GM11168 (cell line): ENCODE data around the gene ARHGEF12.

Experiments used
- in situ Hi-C: fragments of 300-500 bp; cut with MboI; formaldehyde crosslinking; loops from one replicate; pipeline ENCODE4 v1.12.0; 2022; ENCODE audit warnings: low sequenced_read_pairs; ENCODE audit not compliant: unreplicated experiment

Gene ARHGEF12

GRCh38 chr11:120381401-120381800, 45.2 kb downstream of the ARHGEF12 start:
- in situ Hi-C loops, result no loop called here

- in situ Hi-C loops, result no loop called here
Observed at GRCh38 chr11:120383518-120384155, 47.4 kb downstream of the ARHGEF12 start.

- in situ Hi-C loops, result no loop called here
Observed at GRCh38 chr11:120384476-120384875, 48.3 kb downstream of the ARHGEF12 start.

- in situ Hi-C loops, result no loop called here
Observed at GRCh38 chr11:120385110-120385509, 48.9 kb downstream of the ARHGEF12 start.

GRCh38 chr11:120385655-120386054, 49.4 kb downstream of the ARHGEF12 start:
- in situ Hi-C loops, result no loop called here

- in situ Hi-C loops, result no loop called here
Observed at GRCh38 chr11:120386318-120386717, 50.1 kb downstream of the ARHGEF12 start.

GRCh38 chr11:120386774-120387371, 50.7 kb downstream of the ARHGEF12 start:
- in situ Hi-C loops, result no loop called here

GRCh38 chr11:120388261-120388660, 52.0 kb downstream of the ARHGEF12 start:
- in situ Hi-C loops, result no loop called here

- in situ Hi-C loops, result no loop called here
Observed at GRCh38 chr11:120389693-120390584, 53.7 kb downstream of the ARHGEF12 start.

GRCh38 chr11:120390585-120390922, 54.3 kb downstream of the ARHGEF12 start:
- in situ Hi-C loops, result no loop called here

GRCh38 chr11:120391292-120391691, 55.1 kb downstream of the ARHGEF12 start:
- in situ Hi-C loops, result no loop called here

- in situ Hi-C loops, result no loop called here
Observed at GRCh38 chr11:120391854-120392253, 55.6 kb downstream of the ARHGEF12 start.

- in situ Hi-C loops, result no loop called here
Observed at GRCh38 chr11:120392314-120392713, 56.1 kb downstream of the ARHGEF12 start.

GRCh38 chr11:120392793-120393192, 56.6 kb downstream of the ARHGEF12 start:
- in situ Hi-C loops, result no loop called here

- in situ Hi-C loops, result no loop called here
Observed at GRCh38 chr11:120394119-120394518, 57.9 kb downstream of the ARHGEF12 start.

GRCh38 chr11:120395778-120396177, 59.6 kb downstream of the ARHGEF12 start:
- in situ Hi-C loops, result no loop called here

- in situ Hi-C loops, result no loop called here
Observed at GRCh38 chr11:120398132-120398531, 61.9 kb downstream of the ARHGEF12 start.

- in situ Hi-C loops, result no loop called here
Observed at GRCh38 chr11:120399307-120399706, 63.1 kb downstream of the ARHGEF12 start.

GRCh38 chr11:120400564-120401364, 64.6 kb downstream of the ARHGEF12 start:
- in situ Hi-C loops, result no loop called here

GRCh38 chr11:120401506-120401905, 65.3 kb downstream of the ARHGEF12 start:
- in situ Hi-C loops, result no loop called here
